ENCODE results near the gene LHX3.

The LHX3 gene

GRCh38 chr9:136179101-136179616, 25.8 kb downstream of the LHX3 start:
- CTCF ChIA-PET, result interaction anchor here (0.6 to 1.4 kb wide), 4 partner anchors 9 to 211 kb away, joined by 3 to 12 read pairs (median 5); no protein-coding TSS in a partner anchor
- Histone ChIP-seq H3K4me3 (ENCODE audit: low read depth, low read length) (no peak overlapping the region), H3K4me1 (ENCODE audit: control insufficient read depth, insufficient read depth, low read length) (no peaks in the 10 kb centered on the region), H3K9me3 (ENCODE audit: control insufficient read depth, insufficient read depth, low read depth, low read length) (no peaks in the 10 kb centered on the region), H3K27ac (ENCODE audit: extremely low read depth, low read depth, low read length) (no peak overlapping the region), H3K36me3 (ENCODE audit: control insufficient read depth in 2 of 2, insufficient read depth in 1 of 2, low read length in 2 of 2) (no peaks in the 10 kb centered on the region)
- TF ChIP-seq PRDM10 (tag by site-specific recombination; IDR thresholded peaks at IDR 0.05), result peak; percentile 75
- TF ChIP-seq, protein P1, sequence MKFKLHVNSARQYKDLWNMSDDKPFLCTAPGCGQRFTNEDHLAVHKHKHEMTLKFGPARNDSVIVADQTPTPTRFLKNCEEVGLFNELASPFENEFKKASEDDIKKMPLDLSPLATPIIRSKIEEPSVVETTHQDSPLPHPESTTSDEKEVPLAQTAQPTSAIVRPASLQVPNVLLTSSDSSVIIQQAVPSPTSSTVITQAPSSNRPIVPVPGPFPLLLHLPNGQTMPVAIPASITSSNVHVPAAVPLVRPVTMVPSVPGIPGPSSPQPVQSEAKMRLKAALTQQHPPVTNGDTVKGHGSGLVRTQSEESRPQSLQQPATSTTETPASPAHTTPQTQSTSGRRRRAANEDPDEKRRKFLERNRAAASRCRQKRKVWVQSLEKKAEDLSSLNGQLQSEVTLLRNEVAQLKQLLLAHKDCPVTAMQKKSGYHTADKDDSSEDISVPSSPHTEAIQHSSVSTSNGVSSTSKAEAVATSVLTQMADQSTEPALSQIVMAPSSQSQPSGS (tag by site-specific recombination; IDR thresholded peaks at IDR 0.05; ENCODE audit: low read depth), result no peak
- no peak for TF ChIP-seq ZNF221 (tag by site-specific recombination; IDR thresholded peaks at IDR 0.05; ENCODE audit: borderline replicate concordance)
- POLR2A ChIA-PET, result interaction anchor here (0.8 kb wide), 1 partner anchor 184 kb away, joined by 3 read pairs; no protein-coding TSS in a partner anchor

GRCh38 chr9:136178773-136179075, 26.2 kb downstream of the LHX3 start:
- H3K4me3 ChIP-seq (ENCODE audit: low read depth, low read length), result no peak overlapping the region
- POLR2A ChIA-PET, result interaction anchor here (0.8 kb wide), 1 partner anchor 184 kb away, joined by 3 read pairs; no protein-coding TSS in a partner anchor
- no peak for TF ChIP-seq SP2 (tag by site-specific recombination; IDR thresholded peaks at IDR 0.05)
- TF ChIP-seq ZNF621 (tag by site-specific recombination; IDR thresholded peaks at IDR 0.05), result no peak
- TF ChIP-seq ZFP3 (tag by site-specific recombination; IDR thresholded peaks at IDR 0.05; ENCODE audit: low read depth), result no peak
- no peak for TF ChIP-seq ZNF623 (tag by site-specific recombination; IDR thresholded peaks at IDR 0.05)
- TF ChIP-seq ZNF658 (tag by site-specific recombination; IDR thresholded peaks at IDR 0.05), result no peak
- TF ChIP-seq ZNF324 (tag by site-specific recombination; IDR thresholded peaks at IDR 0.05), result no peak
- no peak for TF ChIP-seq ZNF274 (IDR thresholded peaks at IDR 0.05; ENCODE audit: low read length)
- no peak for TF ChIP-seq ZNF274 (tag by site-specific recombination; IDR thresholded peaks at IDR 0.05; ENCODE audit: borderline replicate concordance)
- no peak for TF ChIP-seq ZNF776 (tag by site-specific recombination; IDR thresholded peaks at IDR 0.05; ENCODE audit: borderline replicate concordance)
- TF ChIP-seq ZNF792 (tag by site-specific recombination; IDR thresholded peaks at IDR 0.05), result no peak
- no peaks in the 10 kb centered on the region for H3K9me3 ChIP-seq (ENCODE audit: control insufficient read depth, insufficient read depth, low read depth, low read length)
- no peak overlapping the region for H3K27ac ChIP-seq (ENCODE audit: extremely low read depth, low read depth, low read length)
- no peaks in the 10 kb centered on the region for H3K4me1 ChIP-seq (ENCODE audit: control insufficient read depth, insufficient read depth, low read length)
- no peaks in the 10 kb centered on the region for H3K36me3 ChIP-seq (ENCODE audit: control insufficient read depth in 2 of 2, insufficient read depth in 1 of 2, low read length in 2 of 2)
- CTCF ChIA-PET, result interaction anchor here (0.6 to 1.4 kb wide), 5 partner anchors 8 to 211 kb away, joined by 3 to 12 read pairs (median 5); no protein-coding TSS in a partner anchor

- POLR2A ChIA-PET, result interaction anchor here (0.8 kb wide), 1 partner anchor 185 kb away, joined by 3 read pairs; no protein-coding TSS in a partner anchor
- no peak overlapping the region for H3K4me3 ChIP-seq (ENCODE audit: low read depth, low read length)
- H3K27ac ChIP-seq (ENCODE audit: extremely low read depth, low read depth, low read length), result no peak overlapping the region
- no peak for TF ChIP-seq GLI2 (tag by site-specific recombination; IDR thresholded peaks at IDR 0.05; ENCODE audit: borderline replicate concordance, low read depth)
- 0 out of 2 replicates have a peak, but pooled peaks have one; percentile 20 for TF ChIP-seq GLIS2 (tag by site-specific recombination; IDR thresholded peaks at IDR 0.05)
- TF ChIP-seq SCRT2 (tag by site-specific recombination; IDR thresholded peaks at IDR 0.05), result no peak
- no peak for TF ChIP-seq ZNF626 (tag by site-specific recombination; IDR thresholded peaks at IDR 0.05)
- no peak for TF ChIP-seq ZBTB21 (tag by site-specific recombination; IDR thresholded peaks at IDR 0.05)
- no peak for TF ChIP-seq ZNF292 (tag by site-specific recombination; IDR thresholded peaks at IDR 0.05; ENCODE audit: borderline replicate concordance, low read depth)
- no peak for TF ChIP-seq ZNF133 (tag by site-specific recombination; IDR thresholded peaks at IDR 0.05)
- CTCF ChIA-PET, result interaction anchor here (0.6 to 1.4 kb wide), 4 partner anchors 8 to 35 kb away, joined by 3 to 12 read pairs (median 4); no protein-coding TSS in a partner anchor
- H3K36me3 ChIP-seq (ENCODE audit: control insufficient read depth in 2 of 2, insufficient read depth in 1 of 2, low read length in 2 of 2), result no peaks in the 10 kb centered on the region
- H3K9me3 ChIP-seq (ENCODE audit: control insufficient read depth, insufficient read depth, low read depth, low read length), result no peaks in the 10 kb centered on the region
- H3K4me1 ChIP-seq (ENCODE audit: control insufficient read depth, insufficient read depth, low read length), result no peaks in the 10 kb centered on the region
Observed at GRCh38 chr9:136178061-136178772, 26.7 kb downstream of the LHX3 start.
